ENCODE data around the gene SLC11A2. TPM values are rescaled to one million over a fixed set of nuclear protein-coding genes. Genes with fewer than 3 reads are reported as not detected.

SLC11A2 gene
- total and polyA plus RNA-seq, 2 of the 4 experiments (the other 2 are of a cell fraction) = 28.0 to 45.3 TPM

DNA sequence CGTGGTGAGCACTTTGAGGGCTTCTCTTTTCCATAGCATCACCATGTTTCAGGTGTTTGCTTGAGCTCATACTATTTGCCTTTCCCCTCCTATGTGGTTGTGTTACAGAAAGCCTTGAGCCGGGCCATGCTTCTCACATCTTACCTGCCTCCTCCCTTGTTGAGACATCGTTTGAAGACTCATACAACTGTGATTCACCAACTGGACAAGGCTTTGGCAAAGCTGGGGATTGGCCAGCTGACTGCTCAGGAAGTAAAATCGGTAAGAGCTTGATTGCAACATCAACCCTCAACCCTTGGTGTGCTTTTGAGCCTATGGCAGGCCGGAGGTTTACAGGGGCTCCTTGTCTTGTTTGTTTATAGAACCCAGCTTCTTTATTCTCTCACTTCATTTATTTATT lies 30.1 kb upstream of the SLC11A2 start:
- Histone ChIP-seq H3K27ac (ENCODE audit: insufficient read depth, low read length) (no peak overlapping the region), H3K4ac (ENCODE audit: low read depth, low read length) (no peak overlapping the region), H3K23ac (ENCODE audit: low read depth, low read length) (no peak overlapping the region), H4K20me1 (ENCODE audit: insufficient read depth, low read length) (no peaks in the 10 kb centered on the region), H3K9me3 (ENCODE audit: control insufficient read depth, insufficient read depth, low read length) (no peaks in the 10 kb centered on the region), H3K4me1 (ENCODE audit: control insufficient read depth, insufficient read depth, low read length) (no peaks in the 10 kb centered on the region), H2AK9ac (replicated peaks; ENCODE audit: low read depth, low read length, poor library complexity) (no peak overlapping the region), H2BK20ac (ENCODE audit: low read depth, low read length) (no peak overlapping the region), H2BK120ac (ENCODE audit: low read depth, low read length) (no peak overlapping the region), H3K18ac (ENCODE audit: low read depth, low read length) (no peak overlapping the region), H3K27me3 (ENCODE audit: control insufficient read depth, insufficient read depth, low read length) (no peaks in the 10 kb centered on the region), H3K4me3 (ENCODE audit: insufficient read depth, low read depth, low read length) (no peak overlapping the region), H2AK5ac (ENCODE audit: low read depth, low read length) (no peak overlapping the region), H3K79me1 (ENCODE audit: low read depth in 1 of 2, low read length in 2 of 2) (peaks cover 4 to 12% of the 10 kb centered on the region in 2 experiments; a peak in 1 of 4 replicates), H3K36me3 (ENCODE audit: control insufficient read depth, insufficient read depth, low read length) (peaks cover 34% of the 10 kb centered on the region), H4K5ac (ENCODE audit: low read depth, low read length) (no peak overlapping the region), H4K91ac (ENCODE audit: insufficient read depth, low read depth, low read length) (no peak overlapping the region), H2AFZ (replicated peaks; ENCODE audit: low read length, poor library complexity) (no peak overlapping the region), H3K4me2 (ENCODE audit: low read depth, low read length) (no peak overlapping the region), H3K9me1 (ENCODE audit: insufficient read depth, low read length) (peaks cover 5% of the 10 kb centered on the region), H2BK15ac (ENCODE audit: low read depth, low read length) (no peak overlapping the region), H3K56ac (ENCODE audit: extremely low read depth, insufficient read depth, low read length) (no peak overlapping the region), H4K8ac (ENCODE audit: low read depth in 2 of 2, low read length in 2 of 2) (no peak overlapping the region), H3K9ac (ENCODE audit: low read depth, low read length) (no peak overlapping the region), H3K14ac (replicated peaks; ENCODE audit: low read depth, low read length) (no peak overlapping the region), H2BK5ac (ENCODE audit: low read depth, low read length, poor library complexity, severe bottlenecking) (no peak overlapping the region)
- BruUV-seq (replicated peaks) = no TSS peak
- ATAC-seq (ENCODE audit: low read depth) = peak; percentile 21; the same call in 1 of the 2 replicates
- intact Hi-C loops (cut with micrococcal nuclease) = no loop called here
- POLR2A ChIA-PET (ENCODE audit: unreplicated experiment) = no interaction called here
- in situ Hi-C loops (cut with MboI; ENCODE audit: low sequenced_read_pairs) = no loop called here
- DNase-seq = peak; percentile 54
- no CpG with 5 or more reads among the region's 5 CpGs for WGBS, 2 experiments (ENCODE audit: extremely low coverage in 2 of 2, insufficient read length in 1 of 2)
- CTCF ChIA-PET = no interaction called here
- dilution Hi-C loops (cut with HindIII; ENCODE audit: low sequenced_read_pairs, unreplicated experiment) = no loop called here
- TF ChIP-seq, protein P1, sequence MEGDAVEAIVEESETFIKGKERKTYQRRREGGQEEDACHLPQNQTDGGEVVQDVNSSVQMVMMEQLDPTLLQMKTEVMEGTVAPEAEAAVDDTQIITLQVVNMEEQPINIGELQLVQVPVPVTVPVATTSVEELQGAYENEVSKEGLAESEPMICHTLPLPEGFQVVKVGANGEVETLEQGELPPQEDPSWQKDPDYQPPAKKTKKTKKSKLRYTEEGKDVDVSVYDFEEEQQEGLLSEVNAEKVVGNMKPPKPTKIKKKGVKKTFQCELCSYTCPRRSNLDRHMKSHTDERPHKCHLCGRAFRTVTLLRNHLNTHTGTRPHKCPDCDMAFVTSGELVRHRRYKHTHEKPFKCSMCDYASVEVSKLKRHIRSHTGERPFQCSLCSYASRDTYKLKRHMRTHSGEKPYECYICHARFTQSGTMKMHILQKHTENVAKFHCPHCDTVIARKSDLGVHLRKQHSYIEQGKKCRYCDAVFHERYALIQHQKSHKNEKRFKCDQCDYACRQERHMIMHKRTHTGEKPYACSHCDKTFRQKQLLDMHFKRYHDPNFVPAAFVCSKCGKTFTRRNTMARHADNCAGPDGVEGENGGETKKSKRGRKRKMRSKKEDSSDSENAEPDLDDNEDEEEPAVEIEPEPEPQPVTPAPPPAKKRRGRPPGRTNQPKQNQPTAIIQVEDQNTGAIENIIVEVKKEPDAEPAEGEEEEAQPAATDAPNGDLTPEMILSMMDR (conservative IDR thresholded peaks at IDR 0.05; ENCODE audit: low read depth, low read length) = no peak
- no peak for TF ChIP-seq POLR2A (IDR thresholded peaks at IDR 0.05; ENCODE audit: low read depth, low read length)
- no peak for TF ChIP-seq RAD21 (IDR thresholded peaks at IDR 0.05; ENCODE audit: low read length)
- TF ChIP-seq RFX5 (IDR thresholded peaks at IDR 0.05; ENCODE audit: low read depth, low read length) = no peak
- no peak for TF ChIP-seq CHD1 (IDR thresholded peaks at IDR 0.05; ENCODE audit: low read depth, low read length)
- TF ChIP-seq RCOR1 (IDR thresholded peaks at IDR 0.05; ENCODE audit: insufficient replicate concordance, low read length) = no peak
- TF ChIP-seq CEBPB (IDR thresholded peaks at IDR 0.05; ENCODE audit: low read depth, low read length) = peak; percentile 86
